ENCODE measurements around the gene THBD. TPM values are rescaled to one million over a fixed set of nuclear protein-coding genes. Genes with fewer than 3 reads are reported as not detected.

The THBD gene
- total RNA-seq, 1 experiment from 2014 or later: 0.28 TPM

- Mint-ChIP-seq H3K27ac (no peak overlapping the region), H3K4me1 (peaks cover 14 to 19% of the 10 kb centered on the region in 2 experiments), H3K27me3 (ENCODE audit: low read depth) (peaks cover 4% of the 10 kb centered on the region; the same call in 1 of the 2 replicates), H3K36me3 (ENCODE audit: insufficient read depth in 1 of 3, low read depth in 3 of 3) (no peaks in the 10 kb centered on the region), H3K9me3 (no peaks in the 10 kb centered on the region), H3K4me3 (no peak overlapping the region)
- Histone ChIP-seq H2BK12ac (ENCODE audit: insufficient read length, low read depth, low read length) (no peak overlapping the region), H4K20me1 (ENCODE audit: control insufficient read depth, insufficient read depth, insufficient read length) (no peaks in the 10 kb centered on the region), H3K4me1 (ENCODE audit: insufficient read depth, low read length) (no peaks in the 10 kb centered on the region), H3K14ac (ENCODE audit: insufficient read depth, low read length) (no peak overlapping the region), H3K27ac (ENCODE audit: insufficient read length, low read depth, low read length) (no peak overlapping the region), H3K9ac (ENCODE audit: extremely low read depth, insufficient read length, low read length) (no peak overlapping the region), H3K27me3 (ENCODE audit: insufficient read depth, low read length) (no peaks in the 10 kb centered on the region), H3K56ac (ENCODE audit: insufficient read length, low read depth, low read length) (no peak overlapping the region), H2BK5ac (ENCODE audit: insufficient read length, low read length) (no peak overlapping the region), H3K18ac (ENCODE audit: insufficient read length, low read depth, low read length) (no peak overlapping the region), H2BK120ac (ENCODE audit: low read depth, low read length, poor library complexity, severe bottlenecking) (no peak overlapping the region), H3K23me2 (ENCODE audit: insufficient read length, low read depth, low read length, poor library complexity, severe bottlenecking) (no peaks in the 10 kb centered on the region), H3K79me2 (ENCODE audit: insufficient read depth, low read length) (no peaks in the 10 kb centered on the region), H4K5ac (ENCODE audit: insufficient read length, low read depth, low read length) (no peak overlapping the region), H3K4ac (ENCODE audit: low read depth, low read length) (no peak overlapping the region), H3K9me3 (ENCODE audit: control insufficient read depth, low read depth, low read length) (no peaks in the 10 kb centered on the region), H3T11ph (ENCODE audit: low read length) (no peak overlapping the region), H2BK15ac (ENCODE audit: low read depth, low read length) (no peak overlapping the region), H3K79me1 (ENCODE audit: insufficient read depth, low read depth, low read length, poor library complexity, severe bottlenecking) (no peaks in the 10 kb centered on the region), H3K23ac (ENCODE audit: insufficient read length, low read depth, low read length) (no peak overlapping the region), H3K4me2 (ENCODE audit: insufficient read depth, insufficient read length, low read length) (no peak overlapping the region), H4K91ac (ENCODE audit: insufficient read length, low read depth, low read length) (no peak overlapping the region), H2BK20ac (ENCODE audit: low read depth, low read length, poor library complexity, severe bottlenecking) (no peak overlapping the region), H4K8ac (replicated peaks; ENCODE audit: insufficient read length, low read depth, low read length) (no peak overlapping the region), H2AFZ (ENCODE audit: low read length) (no peak overlapping the region), H2AK5ac (ENCODE audit: insufficient read length, low read length) (no peak overlapping the region)
- WGBS (ENCODE audit: extremely low coverage, insufficient read length, low lambda C conversion rate): no CpG with 5 or more reads among the region's 8 CpGs
- TF ChIP-seq, protein P1, sequence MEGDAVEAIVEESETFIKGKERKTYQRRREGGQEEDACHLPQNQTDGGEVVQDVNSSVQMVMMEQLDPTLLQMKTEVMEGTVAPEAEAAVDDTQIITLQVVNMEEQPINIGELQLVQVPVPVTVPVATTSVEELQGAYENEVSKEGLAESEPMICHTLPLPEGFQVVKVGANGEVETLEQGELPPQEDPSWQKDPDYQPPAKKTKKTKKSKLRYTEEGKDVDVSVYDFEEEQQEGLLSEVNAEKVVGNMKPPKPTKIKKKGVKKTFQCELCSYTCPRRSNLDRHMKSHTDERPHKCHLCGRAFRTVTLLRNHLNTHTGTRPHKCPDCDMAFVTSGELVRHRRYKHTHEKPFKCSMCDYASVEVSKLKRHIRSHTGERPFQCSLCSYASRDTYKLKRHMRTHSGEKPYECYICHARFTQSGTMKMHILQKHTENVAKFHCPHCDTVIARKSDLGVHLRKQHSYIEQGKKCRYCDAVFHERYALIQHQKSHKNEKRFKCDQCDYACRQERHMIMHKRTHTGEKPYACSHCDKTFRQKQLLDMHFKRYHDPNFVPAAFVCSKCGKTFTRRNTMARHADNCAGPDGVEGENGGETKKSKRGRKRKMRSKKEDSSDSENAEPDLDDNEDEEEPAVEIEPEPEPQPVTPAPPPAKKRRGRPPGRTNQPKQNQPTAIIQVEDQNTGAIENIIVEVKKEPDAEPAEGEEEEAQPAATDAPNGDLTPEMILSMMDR (conservative IDR thresholded peaks at IDR 0.05): no peak
- no peak for DNase-seq
These were observed 42.4 kb upstream of the THBD start for GRCh38 chr20:23091721-23092383.
